ENCODE results near the gene TUFT1. TPM values are rescaled to one million over a fixed set of nuclear protein-coding genes. Genes with fewer than 3 reads are reported as not detected.

Gene TUFT1
- total and polyA plus RNA-seq, 10 of the 15 experiments (the other 5 are each of a cell fraction or from before 2014, with no cell fraction given), result 0.08 to 4.3 (median 3.2) TPM

DNA sequence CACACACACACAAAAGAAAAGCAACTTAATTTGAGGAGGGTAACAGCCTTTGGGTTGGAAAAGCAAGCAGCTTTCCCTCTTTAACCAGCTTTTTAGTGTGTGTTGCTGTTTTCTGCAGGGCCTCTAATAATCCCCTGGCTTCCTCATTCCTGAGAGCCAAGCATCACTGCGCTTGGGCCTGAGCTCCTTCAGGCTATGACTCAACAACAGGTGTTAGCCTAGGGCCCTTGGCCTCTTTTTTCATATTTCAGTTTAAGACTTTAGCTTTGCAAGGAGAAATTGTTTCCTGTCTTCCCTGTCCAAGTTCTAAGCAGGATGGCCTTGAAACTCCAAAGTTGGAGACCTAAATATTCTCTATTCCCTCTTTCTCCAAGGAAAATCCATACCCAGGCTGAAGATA, 45.5 kb downstream of the TUFT1 start:
- POLR2A ChIA-PET, result no interaction called here
- CTCF ChIA-PET, result interaction anchor here (1.4 kb wide), 1 partner anchor 8 kb away, joined by 3 read pairs; no protein-coding TSS in a partner anchor
- intact Hi-C loops (cut with micrococcal nuclease; ENCODE audit: unreplicated experiment) (no loop called here), in situ Hi-C loops (cut with MboI) (no loop called here)
- no peaks in the 10 kb centered on the region for H3K4me1 ChIP-seq (ENCODE audit: control insufficient read depth, insufficient read depth, low read length)
- ATAC-seq, result peak; percentile 74
- no TSS peak for BruUV-seq (replicated peaks)
- no peaks in the 10 kb centered on the region for H3K9me3 ChIP-seq (replicated peaks; ENCODE audit: control insufficient read depth, insufficient read depth, low read length)
- no peak overlapping the region for H2AFZ ChIP-seq (ENCODE audit: control insufficient read depth, low read depth, low read length)
- no peak overlapping the region for H3K27ac ChIP-seq (ENCODE audit: control insufficient read depth, insufficient read depth)
- H3K4me3 ChIP-seq, result no peak overlapping the region
- H3K36me3 ChIP-seq (ENCODE audit: control insufficient read depth in 2 of 2, insufficient read depth in 2 of 2, low read length in 1 of 2), result no peaks in the 10 kb centered on the region
- no peak overlapping the region for H3K9ac ChIP-seq (ENCODE audit: control insufficient read depth, insufficient read depth, low read length)
- WGBS (ENCODE audit: insufficient coverage, insufficient replicate concordance, low lambda C conversion rate, missing lambda C conversion rate), result 73% methylated on average over 1 of the region's 1 CpG
- TF ChIP-seq TCF3 (IDR thresholded peaks at IDR 0.05; ENCODE audit: borderline replicate concordance, insufficient read depth, low read depth, low read length) (0 out of 2 replicates have a peak, but pooled peaks have one; percentile 39), HDAC6 (IDR thresholded peaks at IDR 0.05; ENCODE audit: unreplicated experiment) (no peak), EED (IDR thresholded peaks at IDR 0.05; ENCODE audit: low read depth) (0 out of 2 replicates have a peak, but pooled peaks have one; percentile 26)
- no peaks in the 10 kb centered on the region for H4K20me1 ChIP-seq (ENCODE audit: control insufficient read depth, insufficient read depth)
- RAD21 ChIA-PET (ENCODE audit: unreplicated experiment), result no interaction called here
- no peak overlapping the region for H3K4me2 ChIP-seq (ENCODE audit: control insufficient read depth, insufficient read depth)
- H3K79me2 ChIP-seq (ENCODE audit: control insufficient read depth, insufficient read depth, low read length), result no peaks in the 10 kb centered on the region
- no peak for FAIRE-seq
- H3K27me3 ChIP-seq (replicated peaks in 1 of 2; ENCODE audit: control insufficient read depth in 2 of 2, insufficient read depth in 2 of 2, low read length in 1 of 2), result no peaks in the 10 kb centered on the region
- SMC1A ChIA-PET (ENCODE audit: uncharacterized antibody, unreplicated experiment), result interaction anchor here (0.9 to 1.7 kb wide), 2 partner anchors 8 to 44 kb away, joined by 3 to 4 read pairs; no protein-coding TSS in a partner anchor
- DNase-seq (ENCODE audit: low read depth, low spot score), result no peak

DNA sequence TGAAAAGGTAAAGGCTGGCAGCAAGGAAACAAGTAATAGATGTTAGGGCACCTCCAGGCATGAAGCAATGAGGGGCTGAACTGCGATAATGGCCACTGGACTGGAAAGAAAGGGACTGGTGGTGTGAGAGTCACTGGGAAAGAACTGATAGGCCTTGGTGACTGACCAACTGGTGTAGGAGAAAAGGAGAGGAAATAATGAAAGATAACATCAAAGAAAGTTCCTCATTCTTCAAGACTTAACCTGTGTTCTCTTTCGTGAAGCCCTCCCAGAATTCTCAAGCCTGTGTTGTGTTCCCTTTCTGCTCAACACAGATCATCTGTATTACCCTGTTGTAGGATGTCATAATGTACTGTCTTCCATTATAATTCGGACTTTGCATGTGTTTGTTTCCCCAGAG, 50.9 kb downstream of the TUFT1 start:
- H3K27me3 ChIP-seq (replicated peaks in 1 of 2; ENCODE audit: control insufficient read depth in 2 of 2, insufficient read depth in 2 of 2, low read length in 1 of 2), result no peaks in the 10 kb centered on the region; a peak in 1 of 4 replicates
- ATAC-seq, result no peak
- CTCF ChIA-PET, result interaction anchor here (1.0 kb wide), 1 partner anchor 147 kb away, joined by 7 read pairs; no protein-coding TSS in a partner anchor
- H4K20me1 ChIP-seq (ENCODE audit: control insufficient read depth, insufficient read depth), result no peaks in the 10 kb centered on the region
- no TSS peak for BruUV-seq (replicated peaks)
- no peak for TF ChIP-seq BHLHE40 (IDR thresholded peaks at IDR 0.05; ENCODE audit: borderline replicate concordance in 1 of 2, low read depth in 2 of 2, low read length in 1 of 2)
- TF ChIP-seq LARP7 (IDR thresholded peaks at IDR 0.05), result no peak
- TF ChIP-seq CHD1 (IDR thresholded peaks at IDR 0.05; ENCODE audit: low read depth, low read length), result no peak
- no peak for TF ChIP-seq EED (IDR thresholded peaks at IDR 0.05; ENCODE audit: low read depth)
- TF ChIP-seq, protein P1, sequence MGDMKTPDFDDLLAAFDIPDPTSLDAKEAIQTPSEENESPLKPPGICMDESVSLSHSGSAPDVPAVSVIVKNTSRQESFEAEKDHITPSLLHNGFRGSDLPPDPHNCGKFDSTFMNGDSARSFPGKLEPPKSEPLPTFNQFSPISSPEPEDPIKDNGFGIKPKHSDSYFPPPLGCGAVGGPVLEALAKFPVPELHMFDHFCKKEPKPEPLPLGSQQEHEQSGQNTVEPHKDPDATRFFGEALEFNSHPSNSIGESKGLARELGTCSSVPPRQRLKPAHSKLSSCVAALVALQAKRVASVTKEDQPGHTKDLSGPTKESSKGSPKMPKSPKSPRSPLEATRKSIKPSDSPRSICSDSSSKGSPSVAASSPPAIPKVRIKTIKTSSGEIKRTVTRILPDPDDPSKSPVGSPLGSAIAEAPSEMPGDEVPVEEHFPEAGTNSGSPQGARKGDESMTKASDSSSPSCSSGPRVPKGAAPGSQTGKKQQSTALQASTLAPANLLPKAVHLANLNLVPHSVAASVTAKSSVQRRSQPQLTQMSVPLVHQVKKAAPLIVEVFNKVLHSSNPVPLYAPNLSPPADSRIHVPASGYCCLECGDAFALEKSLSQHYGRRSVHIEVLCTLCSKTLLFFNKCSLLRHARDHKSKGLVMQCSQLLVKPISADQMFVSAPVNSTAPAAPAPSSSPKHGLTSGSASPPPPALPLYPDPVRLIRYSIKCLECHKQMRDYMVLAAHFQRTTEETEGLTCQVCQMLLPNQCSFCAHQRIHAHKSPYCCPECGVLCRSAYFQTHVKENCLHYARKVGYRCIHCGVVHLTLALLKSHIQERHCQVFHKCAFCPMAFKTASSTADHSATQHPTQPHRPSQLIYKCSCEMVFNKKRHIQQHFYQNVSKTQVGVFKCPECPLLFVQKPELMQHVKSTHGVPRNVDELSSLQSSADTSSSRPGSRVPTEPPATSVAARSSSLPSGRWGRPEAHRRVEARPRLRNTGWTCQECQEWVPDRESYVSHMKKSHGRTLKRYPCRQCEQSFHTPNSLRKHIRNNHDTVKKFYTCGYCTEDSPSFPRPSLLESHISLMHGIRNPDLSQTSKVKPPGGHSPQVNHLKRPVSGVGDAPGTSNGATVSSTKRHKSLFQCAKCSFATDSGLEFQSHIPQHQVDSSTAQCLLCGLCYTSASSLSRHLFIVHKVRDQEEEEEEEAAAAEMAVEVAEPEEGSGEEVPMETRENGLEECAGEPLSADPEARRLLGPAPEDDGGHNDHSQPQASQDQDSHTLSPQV (IDR thresholded peaks at IDR 0.05), result no peak
- no peak overlapping the region for H3K9ac ChIP-seq (ENCODE audit: control insufficient read depth, insufficient read depth, low read length)
- FAIRE-seq, result no peak
- 26% methylated on average over 3 of the region's 3 CpGs for WGBS (ENCODE audit: insufficient coverage, insufficient replicate concordance, low lambda C conversion rate, missing lambda C conversion rate)
- no peak overlapping the region for H3K4me3 ChIP-seq
- no peak overlapping the region for H2AFZ ChIP-seq (ENCODE audit: control insufficient read depth, low read depth, low read length)
- H3K79me2 ChIP-seq (ENCODE audit: control insufficient read depth, insufficient read depth, low read length), result no peaks in the 10 kb centered on the region
- no peak overlapping the region for H3K27ac ChIP-seq (ENCODE audit: control insufficient read depth, insufficient read depth)
- POLR2A ChIA-PET, result no interaction called here
- no peaks in the 10 kb centered on the region for H3K36me3 ChIP-seq (ENCODE audit: control insufficient read depth in 2 of 2, insufficient read depth in 2 of 2, low read length in 1 of 2)
- H3K4me1 ChIP-seq (ENCODE audit: control insufficient read depth, insufficient read depth, low read length), result no peaks in the 10 kb centered on the region
- SMC1A ChIA-PET (ENCODE audit: uncharacterized antibody, unreplicated experiment), result interaction anchor here (0.9 kb wide), 1 partner anchor 96 kb away, joined by 3 read pairs; no protein-coding TSS in a partner anchor
- RAD21 ChIA-PET (ENCODE audit: unreplicated experiment), result interaction anchor here (1.1 to 1.4 kb wide), 2 partner anchors 57 to 147 kb away, joined by 3 read pairs; no protein-coding TSS in a partner anchor
- intact Hi-C loops (cut with micrococcal nuclease; ENCODE audit: unreplicated experiment) (loop anchor here (5.0 kb wide), 1 partner anchor 149 kb away; no protein-coding TSS in a partner anchor), in situ Hi-C loops (cut with MboI) (loop anchor here (5.0 kb wide), 1 partner anchor 246 kb away; the partner anchor contains the start of gene C2CD4D)
- no peak for DNase-seq (ENCODE audit: low read depth, low spot score)
- peaks cover 2% of the 10 kb centered on the region; the same call in 2 of the 3 replicates for H3K9me3 ChIP-seq (replicated peaks; ENCODE audit: control insufficient read depth, insufficient read depth, low read length)
- H3K4me2 ChIP-seq (ENCODE audit: control insufficient read depth, insufficient read depth), result no peak overlapping the region

Measured in GM12878 (cell line).